IMR-90 (cell line): ENCODE results near the gene FSIP1. TPM values are rescaled to one million over a fixed set of nuclear protein-coding genes. Genes with fewer than 3 reads are reported as not detected.
A peak's percentile ranks its signal among the peaks of the same experiment; 100 is the strongest.

Experiments used
- ATAC-seq: fragments of 200-7000 bp; cut with Tn5 transposase; 2 replicates; pipeline ENCODE4 v1.9.1; 2020; ENCODE audit warnings: low read depth, mild to moderate bottlenecking, moderate library complexity
- BruUV-seq: library from RNA; stranded (reverse); fragments of 400-500 nt; replicated peaks from 2 replicates; lab custom pipeline; 2021; lab: Mats Ljungman, UMichigan
- CTCF ChIA-PET: fragments of 300-600 bp; formaldehyde crosslinking; extraction: SDS; loops from one replicate; lab custom pipeline; 2021; ENCODE audit warnings: antibody characterized with exemption; lab: Yijun Ruan, JAX
- POLR2A ChIA-PET: fragments of 300-600 bp; sonication (Branson Sonifier 250); formaldehyde crosslinking; loops from one replicate; lab custom pipeline; 2022; ENCODE audit warnings: antibody characterized with exemption; ENCODE audit not compliant: unreplicated experiment; lab: Charles Lee
- DNase-seq: peaks from one replicate; pipeline ENCODE4 v3.0.0; 2013
- H2AFZ ChIP-seq: replicated peaks from 2 replicates; pipeline ENCODE3; 2013; ENCODE audit warnings: low read length, mild to moderate bottlenecking; ENCODE audit not compliant: poor library complexity
- H2AK5ac ChIP-seq: 2 replicates; pipeline ENCODE4 v1.6.1; 2013; ENCODE audit warnings: low read depth, low read length, inconsistent platforms
- H2AK9ac ChIP-seq: replicated peaks from 2 replicates; pipeline ENCODE3; 2013; ENCODE audit warnings: mild to moderate bottlenecking, low read depth, low read length, moderate library complexity; ENCODE audit not compliant: poor library complexity
- H2BK120ac ChIP-seq: 2 replicates; pipeline ENCODE4 v1.6.1; 2013; ENCODE audit warnings: low read depth, low read length, inconsistent platforms
- H2BK15ac ChIP-seq: 3 replicates; pipeline ENCODE4 v1.6.1; 2013; ENCODE audit warnings: low read depth, low read length, inconsistent platforms
- H2BK20ac ChIP-seq: 2 replicates; pipeline ENCODE4 v1.6.1; 2013; ENCODE audit warnings: low read depth, mild to moderate bottlenecking, inconsistent platforms, low read length, moderate library complexity
- H2BK5ac ChIP-seq: 2 replicates; pipeline ENCODE4 v1.6.1; 2013; ENCODE audit warnings: mild to moderate bottlenecking, low read depth, low read length, inconsistent platforms; ENCODE audit not compliant: poor library complexity, severe bottlenecking
- H3K14ac ChIP-seq: replicated peaks from 2 replicates; pipeline ENCODE4 v1.6.1; 2013; ENCODE audit warnings: low read depth, low read length, inconsistent platforms
- H3K18ac ChIP-seq: 2 replicates; pipeline ENCODE4 v1.6.1; 2013; ENCODE audit warnings: low read depth, low read length, control low read depth
- H3K23ac ChIP-seq: 2 replicates; pipeline ENCODE4 v1.6.1; 2013; ENCODE audit warnings: low read depth, low read length, inconsistent platforms
- H3K27ac ChIP-seq: 2 replicates; pipeline ENCODE4 v1.5.1; 2013; ENCODE audit warnings: mild to moderate bottlenecking, control low read depth, low read length; ENCODE audit not compliant: insufficient read depth
- H3K27me3 ChIP-seq: 2 replicates; pipeline ENCODE4 v1.6.1; 2013; ENCODE audit warnings: low read length; ENCODE audit not compliant: control insufficient read depth, insufficient read depth
- H3K36me3 ChIP-seq: 2 replicates; pipeline ENCODE4 v1.6.1; 2013; ENCODE audit warnings: low read length, mixed read lengths; ENCODE audit not compliant: control insufficient read depth, insufficient read depth
- H3K4ac ChIP-seq: 2 replicates; pipeline ENCODE4 v1.6.1; 2013; ENCODE audit warnings: low read depth, low read length, inconsistent platforms
- H3K4me1 ChIP-seq: 2 replicates; pipeline ENCODE4 v1.6.1; 2013; ENCODE audit warnings: low read length, mixed read lengths; ENCODE audit not compliant: control insufficient read depth, insufficient read depth
- H3K4me2 ChIP-seq: 2 replicates; pipeline ENCODE4 v1.6.1; 2013; ENCODE audit warnings: low read depth, mild to moderate bottlenecking, control low read depth, low read length, moderate library complexity
- H3K4me3 ChIP-seq: 2 replicates; pipeline ENCODE4 v1.5.1; 2013; ENCODE audit warnings: low read depth, mild to moderate bottlenecking, control low read depth, low read length, moderate library complexity; ENCODE audit not compliant: insufficient read depth
- H3K56ac ChIP-seq: 2 replicates; pipeline ENCODE4 v1.6.1; 2013; ENCODE audit warnings: low read length, inconsistent platforms; ENCODE audit not compliant: insufficient read depth; ENCODE audit errors: extremely low read depth
- H3K79me1 ChIP-seq, 2 experiments: 2 replicates each; pipeline ENCODE4 v1.6.1; 2013; ENCODE audit warnings: low read length in 2 of 2, inconsistent platforms in 1 of 2, low read depth in 1 of 2
- H3K9ac ChIP-seq: 2 replicates; pipeline ENCODE4 v1.6.1; 2013; ENCODE audit warnings: low read depth, low read length, control low read depth
- H3K9me1 ChIP-seq: 2 replicates; pipeline ENCODE4 v1.6.1; 2013; ENCODE audit warnings: low read length, inconsistent platforms; ENCODE audit not compliant: insufficient read depth
- H3K9me3 ChIP-seq: 2 replicates; pipeline ENCODE4 v1.6.1; 2013; ENCODE audit warnings: low read length; ENCODE audit not compliant: control insufficient read depth, insufficient read depth
- H4K20me1 ChIP-seq: 2 replicates; pipeline ENCODE4 v1.6.1; 2013; ENCODE audit warnings: low read length, inconsistent platforms; ENCODE audit not compliant: insufficient read depth
- H4K5ac ChIP-seq: 2 replicates; pipeline ENCODE4 v1.6.1; 2013; ENCODE audit warnings: mild to moderate bottlenecking, low read depth, low read length, control low read depth
- H4K8ac ChIP-seq, 2 experiments: 2 replicates each; pipeline ENCODE4 v1.6.1; 2013; ENCODE audit warnings: low read depth in 2 of 2, low read length in 2 of 2, control low read depth in 1 of 2, inconsistent platforms in 1 of 2
- H4K91ac ChIP-seq: 2 replicates; pipeline ENCODE4 v1.6.1; 2013; ENCODE audit warnings: low read depth, low read length, inconsistent platforms; ENCODE audit not compliant: insufficient read depth
- BHLHE40 ChIP-seq: fragments of 150-350 bp; IDR thresholded peaks from 2 replicates; pipeline ENCODE4 v1.6.1; 2016; ENCODE audit warnings: mild to moderate bottlenecking, low read depth, low read length
- CTCF ChIP-seq: conservative IDR thresholded peaks from 2 replicates; pipeline ENCODE4 v1.5.1; 2012; ENCODE audit warnings: mild to moderate bottlenecking, low read depth, low read length, improper control_type of control experiment
- ELK1 ChIP-seq: fragments of 150-350 bp; IDR thresholded peaks from 2 replicates; pipeline ENCODE4 v1.6.1; 2016; ENCODE audit warnings: low read depth, mild to moderate bottlenecking, low read length, moderate library complexity, borderline replicate concordance
- FOS ChIP-seq: fragments of 150-350 bp; IDR thresholded peaks from 2 replicates; pipeline ENCODE4 v1.6.1; 2016; ENCODE audit warnings: low read depth, low read length
- MXI1 ChIP-seq: IDR thresholded peaks from 2 replicates; pipeline ENCODE4 v1.6.1; 2012; ENCODE audit warnings: low read depth, mild to moderate bottlenecking, low read length, moderate library complexity, borderline replicate concordance
- NFE2L2 ChIP-seq: fragments of 150-350 bp; IDR thresholded peaks from 2 replicates; pipeline ENCODE4 v1.6.1; 2016; ENCODE audit warnings: low read depth, mild to moderate bottlenecking, low read length
- SMC3 ChIP-seq: fragments of 150-350 bp; IDR thresholded peaks from 2 replicates; pipeline ENCODE4 v1.6.1; 2016; ENCODE audit warnings: low read depth, mild to moderate bottlenecking, antibody characterized with exemption, low read length, moderate library complexity
- whole genome bisulfite sequencing, 2 experiments: methylation state at CpG; one replicate each; pipeline versions ENCODE4 v1.1.5 to v1.1.7; 2013; ENCODE audit warnings: missing lambda C conversion rate in 2 of 2; ENCODE audit not compliant: insufficient read length in 1 of 2; ENCODE audit errors: extremely low coverage in 2 of 2; 5-methylcytosine and 5-hydroxymethylcytosine counted together
- dilution Hi-C: fragments of 300-500 bp; cut with HindIII; formaldehyde crosslinking; loops from one replicate; pipeline ENCODE4 v1.14.3; 2018; ENCODE audit warnings: low sequenced_read_pairs; ENCODE audit not compliant: unreplicated experiment
- in situ Hi-C: fragments of 300-500 bp; cut with MboI; formaldehyde crosslinking; loops from 3 replicates; pipeline ENCODE4 v1.14.3; 2019; ENCODE audit warnings: low sequenced_read_pairs, inconsistent platforms, mixed read lengths
- intact Hi-C: fragments of 100-400 bp; cut with micrococcal nuclease; formaldehyde crosslinking; loops from 2 replicates; pipeline ENCODE4 v1.10.0; 2022
- polyA plus RNA-seq, 3 experiments: library from polyadenylated mRNA; depleted of rRNA; stranded (reverse); fragments of >200 nt; gene quantifications; 2 replicates each; pipeline ENCODE4 v1.2.3, GENCODE V29; 2012; ENCODE audit warnings: low replicate concordance in 1 of 3
- total RNA-seq: library from RNA; depleted of rRNA; stranded (reverse); fragments of >200 nt; gene quantifications from 2 replicates; pipeline ENCODE4 v1.2.3, GENCODE V29; 2012

FSIP1 gene
- total and polyA plus RNA-seq, 2 of the 4 experiments (the other 2 are of a cell fraction) = 0.10 to 0.18 TPM

GRCh38 chr15:39789736-39790135 lies 7.1 kb upstream of the FSIP1 start:
- Histone ChIP-seq H2BK120ac (peak overlapping the region; percentile 89), H2AK9ac (no peak overlapping the region), H3K27ac (peak overlapping the region; percentile 38; the same call in 1 of the 2 replicates), H3K4me1 (peaks cover 22% of the 10 kb centered on the region), H2BK5ac (peak overlapping the region; percentile 96), H3K9ac (no peak overlapping the region), H3K36me3 (no peaks in the 10 kb centered on the region), H2AK5ac (peak overlapping the region; percentile 87), H2BK20ac (peak overlapping the region; percentile 88), H4K5ac (peak overlapping the region; percentile 9; the same call in 1 of the 2 replicates), H4K8ac (peak overlapping the region in 1 of 2 experiments; percentile 62; a peak in 2 of 4 replicates), H4K20me1 (peaks cover 4% of the 10 kb centered on the region; the same call in 1 of the 2 replicates), H2BK15ac (peak overlapping the region; percentile 50; the same call in 1 of the 3 replicates), H3K4me2 (peak overlapping the region; percentile 61; the same call in 1 of the 2 replicates), H3K4me3 (no peak overlapping the region), H3K4ac (peak overlapping the region; percentile 83), H3K79me1 (peaks cover 5 to 57% of the 10 kb centered on the region in 2 experiments; a peak in 3 of 4 replicates), H3K23ac (peak overlapping the region; percentile 74; the same call in 1 of the 2 replicates), H3K27me3 (no peaks in the 10 kb centered on the region), H3K14ac (peak overlapping the region; percentile 24), H2AFZ (no peak overlapping the region), H4K91ac (peak overlapping the region; percentile 80), H3K9me3 (no peaks in the 10 kb centered on the region), H3K56ac (peak overlapping the region; percentile 69; the same call in 1 of the 2 replicates), H3K18ac (peak overlapping the region; percentile 74; the same call in 1 of the 2 replicates), H3K9me1 (peaks cover 10% of the 10 kb centered on the region)
- no TSS peak for BruUV-seq
- ATAC-seq (peak; percentile 13), DNase-seq (peak; percentile 37)
- ChIA-PET POLR2A (interaction anchor here (1.2 kb wide), 1 partner anchor 144 kb away, joined by 3 read pairs; the partner anchor contains the start of gene EIF2AK4), CTCF (interaction anchor here (1.2 to 2.6 kb wide), 2 partner anchors 85 to 99 kb away, joined by 4 to 9 read pairs; no protein-coding TSS in a partner anchor)
- 20% methylated on average over 1 of the region's 4 CpGs; no CpG with 5 or more reads in 1 of the 2 experiments for WGBS, 2 experiments
- intact Hi-C loops = loop anchor here (1.0 to 10.0 kb wide), 7 partner anchors 43 to 1085 kb away; partner anchors contain the start of gene BMF
- dilution Hi-C loops = no loop called here
- in situ Hi-C loops = loop anchor here (10.0 kb wide), 1 partner anchor 165 kb away; no protein-coding TSS in a partner anchor
- TF ChIP-seq FOS (no peak), SMC3 (no peak), ELK1 (no peak), CTCF (no peak), MXI1 (no peak), BHLHE40 (no peak), NFE2L2 (no peak)
